OCI-LY3 (cell line): ENCODE results near the gene UPF3B.

Experiments used
- H2AFZ ChIP-seq: fragments of 200-600, 300-600 bp; shearing (Covaris generic); 2 replicates; pipeline ENCODE4 v1.6.0; 2014; ENCODE audit warnings: antibody characterized with exemption, low read depth, low read length
- H3K27ac ChIP-seq: fragments of 200-600, 300-600 bp; sonication (generic); 2 replicates; pipeline ENCODE4 v1.5.1; 2014; ENCODE audit warnings: mild to moderate bottlenecking, low read length, moderate library complexity, mixed read lengths
- H3K27me3 ChIP-seq: fragments of 200-600, 300-600 bp; sonication (generic); 2 replicates; pipeline ENCODE4 v1.6.1; 2014; ENCODE audit warnings: low read depth, low read length, mixed read lengths
- H3K36me3 ChIP-seq: fragments of 200-600, 300-600 bp; sonication (generic); replicated peaks from 2 replicates; pipeline ENCODE3; 2014; ENCODE audit warnings: low read depth, low read length, mixed read lengths
- H3K4me1 ChIP-seq: fragments of 300-600, 200-600 bp; sonication (generic); 2 replicates; pipeline ENCODE4 v1.6.1; 2014; ENCODE audit warnings: low read length, mixed read lengths
- H3K4me2 ChIP-seq: fragments of 200-600, 300-600 bp; sonication (generic); 2 replicates; pipeline ENCODE4 v1.6.1; 2014; ENCODE audit warnings: low read length, mixed read lengths
- H3K4me3 ChIP-seq: fragments of 300-600, 200-600 bp; sonication (generic); 2 replicates; pipeline ENCODE4 v1.5.1; 2014; ENCODE audit warnings: antibody characterized with exemption, mild to moderate bottlenecking, low read length, moderate library complexity
- H3K79me2 ChIP-seq: fragments of 300-600, 200-600 bp; shearing (Covaris generic); 2 replicates; pipeline ENCODE4 v1.6.1; 2014; ENCODE audit warnings: mild to moderate bottlenecking, low read length, mixed read lengths
- H3K9ac ChIP-seq: fragments of 300-600, 200-600 bp; shearing (Covaris generic); 2 replicates; pipeline ENCODE4 v1.6.0; 2014; ENCODE audit warnings: mild to moderate bottlenecking, low read length, moderate library complexity
- H3K9me3 ChIP-seq: fragments of 200-600, 300-600 bp; shearing (Covaris generic); 2 replicates; pipeline ENCODE4 v1.6.1; 2014; ENCODE audit warnings: low read length, mixed read lengths; ENCODE audit not compliant: insufficient read depth
- H4K20me1 ChIP-seq: fragments of 200-600, 300-600 bp; sonication (generic); 2 replicates; pipeline ENCODE4 v1.6.1; 2016; ENCODE audit warnings: low read length, mixed read lengths; ENCODE audit not compliant: insufficient read depth
- CTCF ChIP-seq: fragments of 200-600, 300-600 bp; sonication (generic); IDR thresholded peaks from 2 replicates; pipeline ENCODE4 v1.5.1; 2014; ENCODE audit warnings: antibody characterized with exemption, low read length, low read depth
- EZH2phosphoT487 ChIP-seq: fragments of 200-600 bp; shearing (Covaris generic); IDR thresholded peaks from 2 replicates; pipeline ENCODE4 v1.6.1; 2018; ENCODE audit warnings: antibody characterized with exemption, mixed run types, low read depth

Gene UPF3B

GRCh38 chrX:119880076-119880475 lies 27.3 kb upstream of the UPF3B start:
- peaks cover 11% of the 10 kb centered on the region for H3K4me1 ChIP-seq
- no peak overlapping the region for H3K4me2 ChIP-seq
- TF ChIP-seq CTCF (no peak), EZH2phosphoT487 (no peak)
- no peak overlapping the region for H2AFZ ChIP-seq
- no peaks in the 10 kb centered on the region for H4K20me1 ChIP-seq
- H3K27me3 ChIP-seq: no peaks in the 10 kb centered on the region
- H3K9ac ChIP-seq: no peak overlapping the region
- H3K4me3 ChIP-seq: no peak overlapping the region
- H3K79me2 ChIP-seq: peaks cover 4% of the 10 kb centered on the region; the same call in 1 of the 2 replicates
- H3K27ac ChIP-seq: no peak overlapping the region; the same call in 1 of the 2 replicates
- no peaks in the 10 kb centered on the region for H3K9me3 ChIP-seq
- H3K36me3 ChIP-seq: peaks cover 3% of the 10 kb centered on the region

DNA sequence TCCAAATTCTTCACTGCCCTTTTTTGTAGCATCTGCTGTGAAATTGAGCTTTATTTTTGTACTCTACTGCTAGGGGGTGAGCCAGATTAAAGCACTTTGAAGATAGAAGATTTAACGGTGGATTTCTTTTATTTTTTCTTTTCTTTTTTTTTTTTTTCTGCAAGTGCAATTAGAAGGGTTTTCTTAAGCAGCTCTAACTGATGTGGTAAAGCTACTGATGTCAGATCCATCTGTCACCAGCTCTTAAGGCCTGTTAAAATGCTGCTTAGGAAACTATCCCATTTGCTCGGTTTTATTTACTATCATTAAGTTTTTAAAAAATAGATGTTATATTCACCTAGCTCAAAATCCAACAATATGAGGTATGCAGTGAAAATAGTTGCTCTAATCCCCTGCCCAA lies 26.0 kb upstream of the UPF3B start:
- H3K9me3 ChIP-seq: no peaks in the 10 kb centered on the region
- H3K4me3 ChIP-seq: no peak overlapping the region
- H3K27ac ChIP-seq: no peak overlapping the region
- peaks cover 6% of the 10 kb centered on the region for H3K36me3 ChIP-seq
- no peak overlapping the region for H2AFZ ChIP-seq
- TF ChIP-seq CTCF (no peak), EZH2phosphoT487 (no peak)
- H3K4me2 ChIP-seq: no peak overlapping the region
- H3K9ac ChIP-seq: no peak overlapping the region
- peaks cover 9% of the 10 kb centered on the region for H3K79me2 ChIP-seq
- H4K20me1 ChIP-seq: no peaks in the 10 kb centered on the region
- H3K4me1 ChIP-seq: peaks cover 11% of the 10 kb centered on the region
- no peaks in the 10 kb centered on the region for H3K27me3 ChIP-seq

DNA sequence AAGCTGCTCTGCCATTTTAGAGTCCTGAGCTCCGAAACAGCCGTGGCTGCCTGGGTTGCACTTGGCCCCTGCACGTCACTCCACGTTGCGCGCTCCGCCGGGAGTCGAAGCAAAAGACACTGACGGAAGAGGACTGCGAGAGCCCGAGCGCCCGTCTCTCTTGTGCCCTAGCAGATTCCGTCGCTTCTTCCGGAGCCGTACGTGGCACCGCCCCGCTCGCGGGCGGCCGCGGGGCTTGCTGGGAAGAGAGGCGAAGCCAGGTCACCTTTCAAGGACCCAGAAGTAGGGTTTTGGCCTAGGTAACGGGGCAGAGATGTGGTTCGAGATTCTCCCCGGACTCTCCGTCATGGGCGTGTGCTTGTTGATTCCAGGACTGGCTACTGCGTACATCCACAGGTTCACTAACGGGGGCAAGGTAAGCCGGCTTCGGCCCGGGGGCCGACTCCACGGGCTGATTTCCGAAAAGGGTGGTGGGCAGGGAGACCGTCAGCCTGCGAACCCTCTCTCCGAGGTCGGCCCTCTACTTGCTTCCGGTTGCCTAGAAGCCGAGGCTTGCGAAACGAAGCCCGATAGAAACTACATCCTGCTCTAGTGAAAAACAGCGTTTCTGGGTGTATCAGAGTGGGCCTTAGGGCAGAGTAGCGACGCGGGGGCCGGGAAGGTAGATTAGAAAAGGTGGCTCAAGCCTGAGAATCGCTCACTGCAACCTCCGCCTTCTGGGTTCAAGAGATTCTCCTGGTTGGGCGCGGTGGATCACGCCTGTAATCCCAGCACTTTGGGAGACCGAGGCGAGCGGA lies 19.0 kb upstream of the UPF3B start, which contains the start of the genes NDUFA1 and RNF113A:
Gene NDUFA1, plus strand, starts transcription at position 234 of the 797 bp plus-strand sequence. Its CDS starts 80 bp downstream, at position 314.
Gene RNF113A, minus strand, starts transcription at position 135 of the 797 bp plus-strand sequence. Its CDS starts 120 bp downstream, at position 15.
- peak within 1 kb of the TSS; percentile 85 for H3K4me2 ChIP-seq

More for the DNA sequence above, 19.0 kb upstream of the UPF3B start, which contains the start of the genes NDUFA1 and RNF113A:
- Histone ChIP-seq H2AFZ (peak within 1 kb of the TSS; percentile 64), H3K4me3 (peak within 1 kb of the TSS; percentile 99), H3K4me1 (peaks cover 6% of the 10 kb centered on the region; the same call in 1 of the 2 replicates), H3K36me3 (peaks cover 6% of the 10 kb centered on the region), H3K79me2 (peaks cover 53% of the 10 kb centered on the region), H4K20me1 (no peaks in the 10 kb centered on the region), H3K9ac (peak within 1 kb of the TSS; percentile 98), H3K9me3 (no peaks in the 10 kb centered on the region), H3K27ac (peak within 1 kb of the TSS; percentile 91), H3K27me3 (no peaks in the 10 kb centered on the region)
- no peak for TF ChIP-seq EZH2phosphoT487
- no peak for TF ChIP-seq CTCF
